HepG2 (cell line): Measurements from ENCODE around the gene NUDT22. TPM values are rescaled to one million over a fixed set of nuclear protein-coding genes. Genes with fewer than 3 reads are reported as not detected.

Experiments used
- ATAC-seq: fragments of 200-7000 bp; cut with Tn5 transposase; 3 replicates; pipeline ENCODE4 v1.9.1; 2020; ENCODE audit warnings: mild to moderate bottlenecking, moderate library complexity
- BruUV-seq: library from RNA; stranded (reverse); fragments of 400-500 nt; replicated peaks from 2 replicates; lab custom pipeline; 2021; lab: Mats Ljungman, UMichigan
- CTCF ChIA-PET: fragments of 300-600 bp; formaldehyde crosslinking; extraction: SDS; loops from one replicate; lab custom pipeline; 2021; ENCODE audit warnings: low total read pairs, inconsistent platforms, low intra/inter-chr PET ratio; lab: Yijun Ruan, JAX
- POLR2A ChIA-PET: fragments of 350-600 bp; sonication (Branson Sonifier 250); formaldehyde crosslinking; loops from one replicate; lab custom pipeline; 2020; ENCODE audit warnings: antibody characterized with exemption, inconsistent platforms; lab: Yijun Ruan, JAX
- DNase-seq: peaks from one replicate; pipeline ENCODE4 v3.0.0-alpha.2; 2015; ENCODE audit warnings: low spot score
- FAIRE-seq: peaks from 3 replicates; lab custom pipeline; 2011; peaks lifted over from hg19 to GRCh38; lab: Jason Lieb, UNC
- H2AFZ ChIP-seq: one replicate; pipeline ENCODE4 v1.6.1; 2011; ENCODE audit warnings: low read length, inconsistent platforms
- H3K27ac ChIP-seq: fragments of 300-600 bp; 3 replicates; pipeline ENCODE4 v1.8.0; 2011; ENCODE audit warnings: mixed run types, mild to moderate bottlenecking, mixed read lengths, low read length, inconsistent platforms; ENCODE audit not compliant: insufficient read depth; ENCODE audit errors: extremely low read length
- H3K27me3 ChIP-seq, 2 experiments: fragments of 200-600 bp in 1 of 2; 2 replicates in 1 of 2; 3 replicates in 1 of 2; pipeline versions ENCODE4 v1.6.0 to v1.8.0; 2011; ENCODE audit warnings: low read length in 2 of 2, mild to moderate bottlenecking in 2 of 2, moderate library complexity in 2 of 2, inconsistent platforms in 1 of 2; ENCODE audit not compliant: insufficient read depth in 2 of 2, control insufficient read depth in 1 of 2
- H3K36me3 ChIP-seq, 2 experiments: fragments of 200-600 bp in 1 of 2; replicated peaks in 1 of 2; 2 replicates in 1 of 2; 3 replicates in 1 of 2; pipeline versions ENCODE4 v1.5.1 to v1.8.0; 2011; ENCODE audit warnings: low read length in 2 of 2, inconsistent platforms in 1 of 2; ENCODE audit not compliant: insufficient read depth in 2 of 2, control insufficient read depth in 1 of 2
- H3K4me1 ChIP-seq: 2 replicates; pipeline ENCODE4 v1.5.1; 2012; ENCODE audit warnings: low read length, inconsistent platforms; ENCODE audit not compliant: insufficient read depth
- H3K4me2 ChIP-seq: 2 replicates; pipeline ENCODE4 v1.6.0; 2011; ENCODE audit warnings: low read depth, low read length, inconsistent platforms
- H3K4me3 ChIP-seq, 3 experiments: fragments of 200-600 bp in 1 of 3; sonication (generic), shearing (Covaris generic) in 1 of 3; replicated peaks in 1 of 3; 2 replicates each; pipeline ENCODE4 v1.5.1; 2011 to 2016; ENCODE audit warnings: low read length in 3 of 3, inconsistent platforms in 2 of 3, low read depth in 2 of 3, mild to moderate bottlenecking in 2 of 3, control low read depth in 1 of 3, mixed read lengths in 1 of 3; ENCODE audit not compliant: insufficient read depth in 1 of 3
- H3K79me2 ChIP-seq: one replicate; pipeline ENCODE4 v1.6.1; 2011; ENCODE audit warnings: low read length, inconsistent platforms; ENCODE audit not compliant: insufficient read depth
- H3K9ac ChIP-seq: 2 replicates; pipeline ENCODE4 v1.6.0; 2011; ENCODE audit warnings: mild to moderate bottlenecking, low read depth, low read length, inconsistent platforms; ENCODE audit not compliant: insufficient read depth
- H3K9me3 ChIP-seq: 2 replicates; pipeline ENCODE4 v1.5.1; 2012; ENCODE audit warnings: mild to moderate bottlenecking, low read length
- H4K20me1 ChIP-seq: 2 replicates; pipeline ENCODE4 v1.6.0; 2011; ENCODE audit warnings: inconsistent platforms, mild to moderate bottlenecking, low read length, moderate library complexity; ENCODE audit not compliant: insufficient read depth
- DMAP1 ChIP-seq: IDR thresholded peaks from 2 replicates; pipeline ENCODE4 v1.6.1; 2016
- ETS1 ChIP-seq: sonication (generic); formaldehyde crosslinking; IDR thresholded peaks from 2 replicates; pipeline ENCODE4 v1.4.0; 2020; ENCODE audit warnings: missing genetic modification reagents
- HNF4G ChIP-seq, 2 experiments: sonication (generic) in 1 of 2; formaldehyde crosslinking in 1 of 2; IDR thresholded peaks; 2 replicates each; pipeline versions ENCODE4 v1.4.0 to v1.6.1; 2011 to 2020; ENCODE audit warnings: borderline replicate concordance in 2 of 2, low read depth in 2 of 2, mild to moderate bottlenecking in 2 of 2, low read length in 1 of 2, missing genetic modification reagents in 1 of 2, moderate library complexity in 1 of 2
- MED1 ChIP-seq: sonication (generic); formaldehyde crosslinking; IDR thresholded peaks from 2 replicates; pipeline ENCODE4 v1.4.0; 2020; ENCODE audit warnings: missing genetic modification reagents
- NR3C1 ChIP-seq: sonication (generic); formaldehyde crosslinking; IDR thresholded peaks from 2 replicates; pipeline ENCODE4 v1.4.0; 2020; ENCODE audit warnings: missing genetic modification reagents
- ZBTB14 ChIP-seq: sonication (generic); formaldehyde crosslinking; IDR thresholded peaks from 2 replicates; pipeline ENCODE4 v1.4.0; 2020; ENCODE audit warnings: missing genetic modification reagents
- ZNF101 ChIP-seq: sonication (generic); formaldehyde crosslinking; IDR thresholded peaks from 2 replicates; pipeline ENCODE4 v1.4.0; 2020; ENCODE audit warnings: mild to moderate bottlenecking, low read depth, missing genetic modification reagents, borderline replicate concordance
- ZNF207 ChIP-seq: fragments of 450-650 bp; IDR thresholded peaks from 2 replicates; pipeline ENCODE4 v1.6.1; 2016; ENCODE audit warnings: antibody characterized with exemption, borderline replicate concordance
- ZNF510 ChIP-seq: sonication (generic); formaldehyde crosslinking; IDR thresholded peaks from 2 replicates; pipeline ENCODE4 v1.4.0; 2020; ENCODE audit warnings: low read depth, mild to moderate bottlenecking, missing genetic modification reagents
- ZNF556 ChIP-seq: sonication (generic); formaldehyde crosslinking; IDR thresholded peaks from 2 replicates; pipeline ENCODE4 v1.4.0; 2020; ENCODE audit warnings: mild to moderate bottlenecking, missing genetic modification reagents, borderline replicate concordance
- ZNF605 ChIP-seq: sonication (generic); formaldehyde crosslinking; IDR thresholded peaks from 2 replicates; pipeline ENCODE4 v1.8.0; 2022; ENCODE audit warnings: mild to moderate bottlenecking, missing genetic modification reagents
- ZNF615 ChIP-seq: sonication (generic); formaldehyde crosslinking; IDR thresholded peaks from 2 replicates; pipeline ENCODE4 v1.5.0; 2020; ENCODE audit warnings: mild to moderate bottlenecking, missing genetic modification reagents, borderline replicate concordance
- ZNF629 ChIP-seq: sonication (generic); formaldehyde crosslinking; conservative IDR thresholded peaks from 2 replicates; pipeline ENCODE4 v1.5.0; 2020; ENCODE audit warnings: missing genetic modification reagents
- ZNF839 ChIP-seq: sonication (generic); formaldehyde crosslinking; IDR thresholded peaks from 2 replicates; pipeline ENCODE4 v1.4.0; 2020; ENCODE audit warnings: missing genetic modification reagents, mild to moderate bottlenecking, borderline replicate concordance
- ZSCAN21 ChIP-seq: sonication (generic); formaldehyde crosslinking; IDR thresholded peaks from 2 replicates; pipeline ENCODE4 v1.8.0; 2022; ENCODE audit warnings: mild to moderate bottlenecking, missing genetic modification reagents, moderate library complexity, borderline replicate concordance
- WGBS: methylation state at CpG from one replicate; pipeline ENCODE4 v1.1.6; 2017; ENCODE audit warnings: low lambda C conversion rate; 5-methylcytosine and 5-hydroxymethylcytosine counted together
- in situ Hi-C: cut with HindIII; loops from 2 replicates; pipeline ENCODE4 v1.10.0; 2017; ENCODE audit warnings: low pct_unique_long_range_greater_than_20kb; ENCODE audit not compliant: extremely low pct_ligation_motif_present
- intact Hi-C: fragments of 100-400 bp; cut with micrococcal nuclease; formaldehyde crosslinking; loops from one replicate; pipeline ENCODE4 v1.10.0; 2022; ENCODE audit not compliant: unreplicated experiment
- polyA plus RNA-seq, 8 experiments: library from polyadenylated mRNA; depleted of rRNA in 3 of 8; stranded (reverse) in 7 of 8; unstranded in 1 of 8; fragments of >200 nt; fragmentation: Illumina TruSeq in 4 of 8; extraction: Trizol in 4 of 8; gene quantifications; 2 replicates each; pipeline versions ENCODE4 v1.2.1 to v1.2.3, GENCODE V29; 2011 to 2016; ENCODE audit warnings: low read depth in 4 of 8, missing spikeins in 1 of 8, mixed read lengths in 1 of 8; ENCODE audit not compliant: insufficient read depth in 1 of 8
- total RNA-seq, 5 experiments: library from RNA; depleted of rRNA; stranded (reverse); fragments of >200 nt; fragmentation: Illumina TruSeq; extraction: Trizol; gene quantifications; 2 replicates each; pipeline ENCODE4 v1.2.3, GENCODE V29; 2016; ENCODE audit warnings: low read depth in 1 of 5
- TF ChIP-seq, protein P1 (sequence below): sonication (generic); formaldehyde crosslinking; IDR thresholded peaks from 2 replicates; pipeline ENCODE4 v1.4.0; 2020; ENCODE audit warnings: missing genetic modification reagents

The NUDT22 gene
- total and polyA plus RNA-seq, 2 of the 13 experiments (the other 11 are each of a cell fraction or from before 2014, with no cell fraction given), result 33.5 to 39.8 TPM

GRCh38 chr11:64208796-64209562 lies 17.1 kb upstream of the NUDT22 start:
- FAIRE-seq, result no peak
- ChIA-PET POLR2A (interaction anchor here (1.2 kb wide), 1 partner anchor 32 kb away, joined by 3 read pairs; the partner anchor contains the start of gene FKBP2), CTCF (no interaction called here)
- intact Hi-C loops (no loop called here), in situ Hi-C loops (no loop called here)
- Histone ChIP-seq H3K4me2 (no peak overlapping the region), H3K4me1 (peaks cover 17% of the 10 kb centered on the region), H3K79me2 (no peaks in the 10 kb centered on the region), H3K36me3 (peaks cover 4 to 6% of the 10 kb centered on the region in 2 experiments; a peak in 4 of 5 replicates), H3K9me3 (no peaks in the 10 kb centered on the region), H3K27me3 (peaks cover 0 to 1% of the 10 kb centered on the region in 2 experiments; a peak in 1 of 5 replicates), H3K9ac (no peak overlapping the region), H4K20me1 (0 out of 2 replicates have a peak, but pooled peaks cover 2% of the 10 kb centered on the region), H3K27ac (no peak overlapping the region), H2AFZ (no peak overlapping the region), H3K4me3 (no peak overlapping the region)
- DNase-seq, result no peak
- 76% methylated on average over 16 of the region's 18 CpGs for WGBS
- peak; percentile 11 for ATAC-seq
- no TSS peak for BruUV-seq
- TF ChIP-seq ZNF629 (CRISPR knock-in tag) (no peak), ZNF605 (no peak), NR3C1 (CRISPR knock-in tag) (no peak), ETS1 (CRISPR knock-in tag) (no peak), MED1 (CRISPR knock-in tag) (no peak), ZBTB14 (CRISPR knock-in tag) (no peak), ZNF101 (CRISPR knock-in tag) (no peak), ZNF207 (no peak), ZNF839 (CRISPR knock-in tag) (no peak), HNF4G (IDR thresholded peaks at IDR 0.05; ENCODE audit: borderline replicate concordance, low read depth, low read length) (no peak), HNF4G (CRISPR knock-in tag; IDR thresholded peaks at IDR 0.05; ENCODE audit: borderline replicate concordance, low read depth) (no peak), DMAP1 (CRISPR knock-in tag) (no peak), ZNF510 (no peak), ZNF556 (CRISPR knock-in tag) (no peak), ZSCAN21 (CRISPR knock-in tag) (no peak), ZNF615 (CRISPR knock-in tag) (no peak)
- TF ChIP-seq, protein P1, sequence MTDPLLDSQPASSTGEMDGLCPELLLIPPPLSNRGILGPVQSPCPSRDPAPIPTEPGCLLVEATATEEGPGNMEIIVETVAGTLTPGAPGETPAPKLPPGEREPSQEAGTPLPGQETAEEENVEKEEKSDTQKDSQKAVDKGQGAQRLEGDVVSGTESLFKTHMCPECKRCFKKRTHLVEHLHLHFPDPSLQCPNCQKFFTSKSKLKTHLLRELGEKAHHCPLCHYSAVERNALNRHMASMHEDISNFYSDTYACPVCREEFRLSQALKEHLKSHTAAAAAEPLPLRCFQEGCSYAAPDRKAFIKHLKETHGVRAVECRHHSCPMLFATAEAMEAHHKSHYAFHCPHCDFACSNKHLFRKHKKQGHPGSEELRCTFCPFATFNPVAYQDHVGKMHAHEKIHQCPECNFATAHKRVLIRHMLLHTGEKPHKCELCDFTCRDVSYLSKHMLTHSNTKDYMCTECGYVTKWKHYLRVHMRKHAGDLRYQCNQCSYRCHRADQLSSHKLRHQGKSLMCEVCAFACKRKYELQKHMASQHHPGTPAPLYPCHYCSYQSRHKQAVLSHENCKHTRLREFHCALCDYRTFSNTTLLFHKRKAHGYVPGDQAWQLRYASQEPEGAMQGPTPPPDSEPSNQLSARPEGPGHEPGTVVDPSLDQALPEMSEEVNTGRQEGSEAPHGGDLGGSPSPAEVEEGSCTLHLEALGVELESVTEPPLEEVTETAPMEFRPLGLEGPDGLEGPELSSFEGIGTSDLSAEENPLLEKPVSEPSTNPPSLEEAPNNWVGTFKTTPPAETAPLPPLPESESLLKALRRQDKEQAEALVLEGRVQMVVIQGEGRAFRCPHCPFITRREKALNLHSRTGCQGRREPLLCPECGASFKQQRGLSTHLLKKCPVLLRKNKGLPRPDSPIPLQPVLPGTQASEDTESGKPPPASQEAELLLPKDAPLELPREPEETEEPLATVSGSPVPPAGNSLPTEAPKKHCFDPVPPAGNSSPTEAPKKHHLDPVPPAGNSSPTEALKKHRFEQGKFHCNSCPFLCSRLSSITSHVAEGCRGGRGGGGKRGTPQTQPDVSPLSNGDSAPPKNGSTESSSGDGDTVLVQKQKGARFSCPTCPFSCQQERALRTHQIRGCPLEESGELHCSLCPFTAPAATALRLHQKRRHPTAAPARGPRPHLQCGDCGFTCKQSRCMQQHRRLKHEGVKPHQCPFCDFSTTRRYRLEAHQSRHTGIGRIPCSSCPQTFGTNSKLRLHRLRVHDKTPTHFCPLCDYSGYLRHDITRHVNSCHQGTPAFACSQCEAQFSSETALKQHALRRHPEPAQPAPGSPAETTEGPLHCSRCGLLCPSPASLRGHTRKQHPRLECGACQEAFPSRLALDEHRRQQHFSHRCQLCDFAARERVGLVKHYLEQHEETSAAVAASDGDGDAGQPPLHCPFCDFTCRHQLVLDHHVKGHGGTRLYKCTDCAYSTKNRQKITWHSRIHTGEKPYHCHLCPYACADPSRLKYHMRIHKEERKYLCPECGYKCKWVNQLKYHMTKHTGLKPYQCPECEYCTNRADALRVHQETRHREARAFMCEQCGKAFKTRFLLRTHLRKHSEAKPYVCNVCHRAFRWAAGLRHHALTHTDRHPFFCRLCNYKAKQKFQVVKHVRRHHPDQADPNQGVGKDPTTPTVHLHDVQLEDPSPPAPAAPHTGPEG, result no peak
